Peyer's patch (tissue), 4 donors: ENCODE data around the gene CXorf65. TPM values are rescaled to one million over a fixed set of nuclear protein-coding genes. Genes with fewer than 3 reads are reported as not detected.

Experiments
- DNase-seq, 3 donors: peaks; one replicate each; pipeline ENCODE4 v3.0.0-alpha.2; 2017 to 2019
- H3K27ac ChIP-seq, 4 donors: fragments of 200-600 bp; sonication (generic); one replicate each; pipeline ENCODE4 v1.5.1; 2016 to 2019
- H3K27me3 ChIP-seq, 2 donors: fragments of 200-600 bp; sonication (generic); one replicate each; pipeline ENCODE4 v1.5.1; 2019
- H3K36me3 ChIP-seq, 3 donors: fragments of 200-600 bp; sonication (generic); one replicate each; pipeline ENCODE4 v1.5.1; 2016 to 2019
- H3K4me1 ChIP-seq, 4 donors: fragments of 200-600 bp; sonication (generic); one replicate each; pipeline ENCODE4 v1.5.1; 2016 to 2019
- H3K4me3 ChIP-seq, 4 donors: fragments of 200-600 bp; sonication (generic); 1 replicate in 3 of 4; 2 replicates in 1 of 4; pipeline ENCODE4 v1.5.1; 2016 to 2019; ENCODE audit warnings: mild to moderate bottlenecking in 1 of 4
- H3K9me3 ChIP-seq, 4 donors: fragments of 200-600 bp; sonication (generic); one replicate each; pipeline ENCODE4 v1.5.1; 2016 to 2019; ENCODE audit warnings: mild to moderate bottlenecking in 1 of 4
- POLR2A ChIP-seq, 2 donors: fragments of 450-650 bp; IDR thresholded peaks; one replicate each; pipeline ENCODE4 v1.5.1; 2017; ENCODE audit warnings: antibody characterized with exemption in 2 of 2, mild to moderate bottlenecking in 2 of 2, moderate library complexity in 2 of 2
- total RNA-seq, 4 donors: library from RNA; depleted of rRNA; stranded (reverse); fragments of >200 nt; gene quantifications; one replicate each; pipeline ENCODE4 v1.1.0, GENCODE V29; 2016
- TF ChIP-seq, protein P1 (sequence below), 6 experiments: fragments of 450-650 bp in 4 of 6; fragments of 200-600 bp in 2 of 6; sonication (generic) in 1 of 6; IDR thresholded peaks; one replicate each; pipeline ENCODE4 v1.5.1; 2017 to 2019; ENCODE audit warnings: antibody characterized with exemption in 6 of 6, mild to moderate bottlenecking in 3 of 6, moderate library complexity in 1 of 6

Gene CXorf65
- total RNA-seq, 4 donors from 2014 or later, result not detected

DNA sequence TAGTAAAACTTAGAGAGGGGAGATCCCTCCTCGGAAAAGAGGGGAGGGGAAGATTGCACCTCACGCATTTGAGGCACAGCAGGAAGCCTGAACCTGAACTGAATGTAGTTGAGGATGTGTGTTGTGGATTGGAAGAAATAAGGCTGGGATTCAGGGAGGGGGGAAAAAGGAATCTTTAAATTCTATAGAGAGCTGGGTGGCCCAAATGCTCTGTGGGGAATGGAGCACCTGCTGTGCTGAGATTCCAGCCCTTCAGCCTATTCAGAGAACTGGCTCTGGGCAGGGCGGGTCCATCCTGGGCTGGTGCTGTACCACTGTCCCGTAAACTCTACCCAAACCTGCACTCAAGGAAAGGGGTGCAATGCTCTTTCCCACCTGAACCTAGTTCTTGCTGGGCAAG lies 6.8 kb downstream of the CXorf65 start:
- Histone ChIP-seq H3K27me3 (no peaks in the 10 kb centered on the region), H3K9me3 (no peaks in the 10 kb centered on the region), H3K4me1 (peaks cover 0 to 12% (median 3%) of the 10 kb centered on the region in 4 donors)

DNA sequence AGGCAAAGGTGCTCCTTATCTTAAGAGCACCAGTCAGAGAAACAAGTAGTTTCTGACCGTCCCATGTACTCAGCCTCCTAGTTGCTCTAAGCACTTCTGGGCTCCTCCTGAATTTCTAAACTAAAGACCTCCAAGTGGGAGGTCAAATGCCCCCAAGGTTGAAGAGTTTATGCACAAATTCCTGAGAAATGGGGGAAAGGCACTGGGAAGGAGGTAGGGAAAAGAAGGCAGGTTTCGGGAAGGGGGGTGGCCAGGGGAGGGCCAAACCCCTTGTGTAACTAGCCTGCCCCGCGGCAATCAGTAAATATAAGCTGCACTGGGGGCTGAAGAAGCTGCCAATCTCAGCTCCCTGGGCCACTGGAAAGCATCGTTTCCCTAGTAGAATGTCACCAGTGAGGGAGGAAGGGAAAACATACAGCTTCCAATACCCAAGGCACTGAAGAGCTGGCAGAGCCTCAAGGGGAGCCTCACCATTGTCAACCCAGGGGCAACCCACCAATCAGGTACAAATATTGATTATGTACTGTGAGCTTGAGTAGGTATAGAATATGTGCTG lies 7.5 kb downstream of the CXorf65 start:
- Histone ChIP-seq H3K36me3 (no peaks in the 10 kb centered on the region), H3K4me1 (peaks cover 0 to 9% (median 3%) of the 10 kb centered on the region in 4 donors), H3K27me3 (no peaks in the 10 kb centered on the region), H3K27ac (no peak overlapping the region), H3K4me3 (no peak overlapping the region), H3K9me3 (no peaks in the 10 kb centered on the region)
- no peak for DNase-seq
- TF ChIP-seq, protein P1, sequence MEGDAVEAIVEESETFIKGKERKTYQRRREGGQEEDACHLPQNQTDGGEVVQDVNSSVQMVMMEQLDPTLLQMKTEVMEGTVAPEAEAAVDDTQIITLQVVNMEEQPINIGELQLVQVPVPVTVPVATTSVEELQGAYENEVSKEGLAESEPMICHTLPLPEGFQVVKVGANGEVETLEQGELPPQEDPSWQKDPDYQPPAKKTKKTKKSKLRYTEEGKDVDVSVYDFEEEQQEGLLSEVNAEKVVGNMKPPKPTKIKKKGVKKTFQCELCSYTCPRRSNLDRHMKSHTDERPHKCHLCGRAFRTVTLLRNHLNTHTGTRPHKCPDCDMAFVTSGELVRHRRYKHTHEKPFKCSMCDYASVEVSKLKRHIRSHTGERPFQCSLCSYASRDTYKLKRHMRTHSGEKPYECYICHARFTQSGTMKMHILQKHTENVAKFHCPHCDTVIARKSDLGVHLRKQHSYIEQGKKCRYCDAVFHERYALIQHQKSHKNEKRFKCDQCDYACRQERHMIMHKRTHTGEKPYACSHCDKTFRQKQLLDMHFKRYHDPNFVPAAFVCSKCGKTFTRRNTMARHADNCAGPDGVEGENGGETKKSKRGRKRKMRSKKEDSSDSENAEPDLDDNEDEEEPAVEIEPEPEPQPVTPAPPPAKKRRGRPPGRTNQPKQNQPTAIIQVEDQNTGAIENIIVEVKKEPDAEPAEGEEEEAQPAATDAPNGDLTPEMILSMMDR (IDR thresholded peaks at IDR 0.05), result no peak
- TF ChIP-seq POLR2A (IDR thresholded peaks at IDR 0.05), result no peak

More for the DNA sequence above, 6.8 kb downstream of the CXorf65 start:
- no peak for DNase-seq
- Histone ChIP-seq H3K36me3 (no peaks in the 10 kb centered on the region), H3K27ac (no peak overlapping the region), H3K4me3 (no peak overlapping the region)
- TF ChIP-seq, protein P1 (IDR thresholded peaks at IDR 0.05), result no peak
- no peak for TF ChIP-seq POLR2A (IDR thresholded peaks at IDR 0.05)

DNA sequence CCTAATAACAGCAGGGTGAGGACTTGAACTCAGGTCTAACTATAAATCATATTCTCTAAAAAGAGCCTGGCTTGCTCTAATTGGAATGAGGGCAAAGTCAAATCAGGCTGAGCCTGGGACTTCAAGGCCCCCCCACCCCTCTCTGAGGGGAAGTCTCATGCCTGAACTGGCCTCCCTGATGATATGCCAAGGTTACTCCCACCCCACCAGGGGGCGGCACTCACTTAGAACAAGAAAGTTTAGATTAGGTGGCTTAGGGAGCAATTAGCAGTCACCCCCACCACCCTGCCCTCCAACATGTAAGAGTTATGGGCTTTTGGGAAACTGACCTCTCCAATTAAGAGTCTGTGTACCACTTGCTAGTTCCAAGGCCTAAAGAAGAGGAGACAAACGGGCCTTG lies 8.2 kb downstream of the CXorf65 start:
- TF ChIP-seq, protein P1 (IDR thresholded peaks at IDR 0.05), result peak in 5 of 6 experiments; percentile 46 to 58 (median 54)
- no peak for TF ChIP-seq POLR2A (IDR thresholded peaks at IDR 0.05)
- DNase-seq, result peak; percentile 69 to 87 (median 86)

DNA sequence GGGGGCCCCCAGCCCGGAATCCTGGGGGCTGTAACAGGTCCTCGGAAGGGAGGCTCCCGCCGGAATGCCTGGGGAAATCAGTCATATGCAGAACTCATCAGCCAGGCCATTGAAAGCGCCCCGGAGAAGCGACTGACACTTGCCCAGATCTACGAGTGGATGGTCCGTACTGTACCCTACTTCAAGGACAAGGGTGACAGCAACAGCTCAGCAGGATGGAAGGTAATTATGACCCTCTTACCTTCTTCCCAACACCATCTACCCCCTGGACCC lies 9.8 kb downstream of the CXorf65 start:
- no peak for DNase-seq
- Histone ChIP-seq H3K4me3 (peak overlapping the region; percentile 51 to 68 (median 58)), H3K9me3 (no peaks in the 10 kb centered on the region), H3K36me3 (no peaks in the 10 kb centered on the region), H3K27me3 (no peaks in the 10 kb centered on the region), H3K4me1 (no peaks in the 10 kb centered on the region), H3K27ac (peak overlapping the region in 3 of 4 donors; percentile 63 to 77 (median 72))
- TF ChIP-seq, protein P1 (IDR thresholded peaks at IDR 0.05), result no peak
- no peak for TF ChIP-seq POLR2A (IDR thresholded peaks at IDR 0.05)

More for the DNA sequence above, 8.2 kb downstream of the CXorf65 start:
- Histone ChIP-seq H3K27ac (no peak overlapping the region), H3K9me3 (no peaks in the 10 kb centered on the region), H3K4me1 (peaks cover 0 to 4% (median under 1%) of the 10 kb centered on the region in 4 donors), H3K36me3 (no peaks in the 10 kb centered on the region), H3K4me3 (no peak overlapping the region), H3K27me3 (no peaks in the 10 kb centered on the region)

DNA sequence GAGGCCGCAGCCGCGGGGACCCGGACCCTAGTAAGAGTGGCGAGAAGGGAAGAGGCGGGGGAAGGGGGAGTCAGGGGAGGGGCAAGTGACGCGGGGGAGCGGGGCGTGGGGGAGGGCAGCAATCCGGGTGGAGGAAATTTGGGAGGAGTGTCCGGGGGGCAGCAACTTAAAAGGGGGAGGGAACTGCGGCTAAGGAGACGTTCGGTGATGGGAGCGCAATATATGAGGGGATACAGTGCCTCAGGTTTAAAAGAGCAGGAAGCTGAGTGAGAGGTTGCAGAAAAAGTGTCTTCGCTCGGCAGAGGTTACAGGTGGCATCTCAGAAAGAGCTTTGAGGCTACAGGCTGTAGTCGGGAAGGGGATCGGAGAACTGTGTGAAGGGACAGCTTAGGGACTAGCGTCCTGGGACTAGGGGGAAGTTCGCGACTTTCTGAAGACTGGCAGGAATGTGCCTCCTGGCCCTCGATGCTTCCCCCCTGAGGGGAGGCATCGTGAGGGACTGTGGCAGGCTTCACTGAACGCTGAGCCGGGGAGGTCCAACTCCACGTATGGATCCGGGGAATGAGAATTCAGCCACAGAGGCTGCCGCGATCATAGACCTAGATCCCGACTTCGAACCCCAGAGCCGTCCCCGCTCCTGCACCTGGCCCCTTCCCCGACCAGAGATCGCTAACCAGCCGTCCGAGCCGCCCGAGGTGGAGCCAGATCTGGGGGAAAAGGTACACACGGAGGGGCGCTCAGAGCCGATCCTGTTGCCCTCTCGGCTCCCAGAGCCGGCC lies 10.4 kb downstream of the CXorf65 start:
- Histone ChIP-seq H3K36me3 (no peaks in the 10 kb centered on the region), H3K27me3 (no peaks in the 10 kb centered on the region), H3K4me3 (peak overlapping the region; percentile 51 to 68 (median 58)), H3K4me1 (no peaks in the 10 kb centered on the region), H3K27ac (peak overlapping the region; percentile 63 to 83 (median 74)), H3K9me3 (no peaks in the 10 kb centered on the region)
- peak in 1 of 3 donors; percentile 51 for DNase-seq
- TF ChIP-seq, protein P1 (IDR thresholded peaks at IDR 0.05), result no peak
- TF ChIP-seq POLR2A (IDR thresholded peaks at IDR 0.05), result no peak
